Measurements from ENCODE around the gene GATAD2A. TPM values are rescaled to one million over a fixed set of nuclear protein-coding genes. Genes with fewer than 3 reads are reported as not detected.

Gene GATAD2A
- total RNA-seq, 2 experiments from 2014 or later = 122 to 135 TPM

DNA sequence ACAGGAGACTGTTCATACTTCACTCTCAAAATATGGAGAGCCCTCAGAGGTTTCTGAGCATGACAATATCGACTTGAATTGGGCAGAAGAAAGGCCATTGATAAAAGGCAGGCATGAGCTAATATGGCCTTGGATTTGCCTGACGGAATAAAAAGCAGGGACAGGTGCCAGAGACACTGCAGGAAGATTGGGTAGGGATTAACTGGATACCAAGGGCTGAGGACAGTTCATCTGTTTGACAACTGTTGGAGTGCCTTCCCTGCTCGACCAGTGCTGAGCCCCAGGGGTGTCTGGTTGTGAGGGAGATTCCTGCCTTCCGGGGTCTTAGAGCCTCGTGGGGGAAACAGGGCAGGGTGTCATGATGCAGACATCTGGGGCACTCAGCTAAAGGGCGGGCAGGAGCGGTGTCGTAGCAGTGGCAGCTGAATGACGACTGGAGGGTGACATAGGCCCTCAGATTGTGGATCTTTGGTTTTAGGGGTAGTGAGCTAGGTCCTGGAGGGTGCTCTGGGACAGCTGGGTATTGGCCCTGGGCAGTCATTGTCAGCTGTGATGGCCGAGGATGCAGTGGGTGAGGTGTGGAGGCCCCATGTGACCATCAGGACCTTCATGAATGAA is 12.3 kb downstream of the GATAD2A start:
- DNase-seq = no peak

DNA sequence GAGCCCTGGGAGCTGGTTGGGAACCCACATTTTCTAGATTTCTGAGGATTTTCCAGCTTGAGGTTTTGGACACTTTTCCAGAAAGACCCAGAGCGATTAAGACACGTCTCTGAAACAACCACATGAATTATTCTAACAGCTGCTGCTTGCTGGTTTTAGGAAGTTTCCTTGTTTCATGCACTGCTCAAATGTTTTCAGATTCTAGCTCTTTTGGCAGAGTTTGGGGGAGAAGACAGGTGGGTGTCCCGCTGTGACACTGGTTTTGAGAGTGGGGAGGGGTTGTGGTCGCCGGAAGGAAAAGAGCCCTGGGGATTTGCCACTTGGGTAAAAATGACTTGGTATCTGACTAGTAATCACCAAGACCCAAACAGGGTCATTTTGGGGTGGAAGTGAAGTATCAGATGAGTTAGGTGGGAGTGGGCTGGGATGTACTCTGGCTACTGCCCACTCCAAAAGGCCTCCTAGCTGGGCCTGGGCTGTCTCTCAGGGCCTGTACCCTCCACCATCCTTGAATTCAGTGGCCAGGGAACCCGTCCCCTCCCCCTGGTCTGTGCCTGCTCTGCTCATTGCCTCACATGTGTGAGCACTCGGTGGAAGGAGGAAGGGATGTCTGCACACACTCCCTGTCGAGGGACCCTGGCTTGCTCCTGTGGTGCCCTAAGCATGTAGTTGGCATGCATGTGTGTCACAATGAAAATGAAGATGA is 13.2 kb downstream of the GATAD2A start:
- Mint-ChIP-seq H3K9me3 (no peaks in the 10 kb centered on the region), H3K36me3 (ENCODE audit: low read depth) (peaks cover 24% of the 10 kb centered on the region), H3K27me3 (no peaks in the 10 kb centered on the region), H3K4me1 (peaks cover 50% of the 10 kb centered on the region), H3K27ac (peak overlapping the region; percentile 54), H3K4me3 (no peak overlapping the region)
- ChIA-PET POLR2A (no interaction called here), CTCF (interaction anchor here (1.0 to 1.3 kb wide), 2 partner anchors 21 kb away, joined by 3 to 4 read pairs; no protein-coding TSS in a partner anchor)
- DNase-seq = no peak

More for the DNA sequence above, 12.3 kb downstream of the GATAD2A start:
- Mint-ChIP-seq H3K4me3 (no peak overlapping the region), H3K36me3 (ENCODE audit: low read depth) (peaks cover 29% of the 10 kb centered on the region), H3K9me3 (no peaks in the 10 kb centered on the region), H3K4me1 (peaks cover 57% of the 10 kb centered on the region), H3K27me3 (no peaks in the 10 kb centered on the region), H3K27ac (no peak overlapping the region)
- ChIA-PET CTCF (no interaction called here), POLR2A (no interaction called here)

DNA sequence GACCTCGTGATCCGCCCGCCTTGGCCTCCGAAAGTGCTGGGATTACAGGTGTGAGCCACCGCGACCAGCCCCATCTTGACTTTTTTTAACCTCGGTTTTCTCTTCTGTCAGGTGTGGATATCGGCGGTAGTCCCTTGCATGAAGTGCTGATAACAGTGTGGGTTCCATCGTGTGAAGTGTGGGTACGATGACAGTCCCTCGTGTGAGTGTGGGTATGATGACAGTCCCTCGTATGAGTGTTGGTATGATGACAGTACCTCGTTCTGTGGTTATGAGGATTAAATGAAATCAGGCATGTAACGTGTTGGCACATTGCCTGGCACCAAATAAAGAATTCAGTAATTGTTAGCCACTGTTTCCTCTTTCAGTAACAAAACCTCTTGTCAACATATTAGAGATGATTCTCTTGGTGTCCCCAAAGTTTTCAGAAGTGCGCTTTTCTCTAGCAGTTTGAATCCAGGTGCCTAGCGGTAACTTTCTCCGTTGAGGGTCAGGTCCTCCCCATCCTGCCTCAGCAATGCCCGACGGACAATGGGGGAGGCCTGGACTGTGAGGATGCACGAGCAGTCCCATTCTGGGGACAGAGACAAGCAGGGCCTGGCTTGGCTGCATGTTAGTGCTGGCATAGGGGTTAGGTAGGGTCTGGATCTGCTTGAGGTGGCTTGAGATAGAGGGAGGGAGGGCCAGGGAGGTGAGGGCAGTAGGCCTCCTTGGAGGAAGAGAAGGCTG is 15.3 kb downstream of the GATAD2A start:
- H3K36me3 Mint-ChIP-seq (ENCODE audit: low read depth) = peaks cover 19% of the 10 kb centered on the region
- ChIA-PET CTCF (interaction anchor here (0.6 kb wide), 1 partner anchor 11 kb away, joined by 3 read pairs; no protein-coding TSS in a partner anchor), POLR2A (no interaction called here)
- H3K9me3 Mint-ChIP-seq = no peaks in the 10 kb centered on the region
- no peak overlapping the region for H3K4me3 Mint-ChIP-seq
- no peaks in the 10 kb centered on the region for H3K27me3 Mint-ChIP-seq
- H3K4me1 Mint-ChIP-seq = peaks cover 46% of the 10 kb centered on the region
- H3K27ac Mint-ChIP-seq = peak overlapping the region; percentile 76
- no peak for DNase-seq

DNA sequence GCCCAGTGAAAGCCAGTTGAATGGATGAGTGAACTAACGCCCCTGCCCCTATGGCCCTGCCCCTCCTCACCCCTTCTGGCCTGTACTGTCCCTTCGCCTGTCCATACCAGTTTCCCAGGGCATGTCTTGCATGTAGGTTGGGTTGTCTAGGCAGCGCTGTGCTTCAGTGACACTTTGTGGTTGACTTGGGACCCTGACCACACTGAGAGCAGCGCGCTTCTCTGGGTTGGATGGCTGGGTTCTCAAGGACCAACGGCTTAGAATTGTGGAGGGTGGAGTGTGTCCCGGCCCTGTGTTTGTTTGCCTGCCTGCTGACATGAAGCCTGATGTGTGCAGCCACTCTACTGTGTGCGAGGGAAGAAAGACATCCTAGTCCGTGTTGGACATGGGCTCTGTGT is 15.8 kb downstream of the GATAD2A start:
- ChIA-PET POLR2A (no interaction called here), CTCF (no interaction called here)
- Mint-ChIP-seq H3K4me1 (peaks cover 41% of the 10 kb centered on the region), H3K36me3 (ENCODE audit: low read depth) (peaks cover 13% of the 10 kb centered on the region), H3K4me3 (no peak overlapping the region), H3K9me3 (no peaks in the 10 kb centered on the region), H3K27me3 (no peaks in the 10 kb centered on the region), H3K27ac (no peak overlapping the region)
- DNase-seq = no peak

DNA sequence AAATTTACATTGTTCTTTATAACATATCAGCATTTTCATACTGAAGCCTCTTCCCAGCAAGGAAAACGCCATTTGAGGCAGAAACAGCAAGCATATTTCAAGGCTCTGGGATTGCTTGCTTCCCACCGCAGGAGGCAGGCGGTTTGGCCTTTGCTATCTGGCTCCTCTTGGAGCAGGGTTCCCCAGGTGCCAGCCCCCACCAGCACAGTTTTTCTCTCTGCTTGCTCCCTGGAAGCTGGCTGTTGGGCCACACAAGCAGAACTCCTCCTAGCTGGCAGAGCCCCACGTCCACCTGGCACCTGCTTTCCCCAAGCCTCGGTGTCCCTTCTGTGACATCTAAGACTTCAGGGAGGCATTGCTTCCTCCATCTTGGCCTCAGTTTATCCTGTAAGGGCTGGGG is 16.7 kb downstream of the GATAD2A start:
- peaks cover 41% of the 10 kb centered on the region for H3K4me1 Mint-ChIP-seq
- peaks cover 16% of the 10 kb centered on the region for H3K36me3 Mint-ChIP-seq (ENCODE audit: low read depth)
- ChIA-PET CTCF (interaction anchor here (1.8 kb wide), 1 partner anchor 16 kb away, joined by 6 read pairs; the partner anchor contains the start of gene GATAD2A), POLR2A (no interaction called here)
- DNase-seq = no peak
- no peak overlapping the region for H3K4me3 Mint-ChIP-seq
- H3K9me3 Mint-ChIP-seq = no peaks in the 10 kb centered on the region
- no peaks in the 10 kb centered on the region for H3K27me3 Mint-ChIP-seq
- no peak overlapping the region for H3K27ac Mint-ChIP-seq

DNA sequence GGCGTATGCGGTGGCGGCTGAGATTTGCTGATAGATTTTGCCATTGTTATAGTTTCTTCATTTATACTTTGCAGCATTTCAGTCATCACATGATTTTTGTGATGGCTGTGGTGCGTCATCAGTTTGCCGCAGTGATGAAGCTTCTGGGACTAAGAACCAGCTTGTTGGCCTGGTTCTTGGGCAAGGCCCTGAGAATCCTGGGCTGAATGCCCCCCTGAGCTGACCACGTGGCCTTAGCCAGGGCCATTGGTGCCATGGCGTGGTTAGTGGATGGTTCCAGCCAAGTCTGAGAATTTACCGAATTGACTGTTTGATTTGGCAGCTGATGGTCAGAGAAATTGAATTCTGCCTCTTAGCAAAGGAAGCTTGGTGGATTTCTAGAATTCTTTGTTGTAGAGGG is 17.8 kb downstream of the GATAD2A start:
- no peaks in the 10 kb centered on the region for H3K9me3 Mint-ChIP-seq
- H3K27ac Mint-ChIP-seq = no peak overlapping the region
- no peak for DNase-seq
- no peak overlapping the region for H3K4me3 Mint-ChIP-seq
- ChIA-PET CTCF (interaction anchor here (1.8 kb wide), 1 partner anchor 17 kb away, joined by 6 read pairs; the partner anchor contains the start of gene GATAD2A), POLR2A (no interaction called here)
- peaks cover 17% of the 10 kb centered on the region for H3K36me3 Mint-ChIP-seq (ENCODE audit: low read depth)
- no peaks in the 10 kb centered on the region for H3K27me3 Mint-ChIP-seq
- peaks cover 30% of the 10 kb centered on the region for H3K4me1 Mint-ChIP-seq

DNA sequence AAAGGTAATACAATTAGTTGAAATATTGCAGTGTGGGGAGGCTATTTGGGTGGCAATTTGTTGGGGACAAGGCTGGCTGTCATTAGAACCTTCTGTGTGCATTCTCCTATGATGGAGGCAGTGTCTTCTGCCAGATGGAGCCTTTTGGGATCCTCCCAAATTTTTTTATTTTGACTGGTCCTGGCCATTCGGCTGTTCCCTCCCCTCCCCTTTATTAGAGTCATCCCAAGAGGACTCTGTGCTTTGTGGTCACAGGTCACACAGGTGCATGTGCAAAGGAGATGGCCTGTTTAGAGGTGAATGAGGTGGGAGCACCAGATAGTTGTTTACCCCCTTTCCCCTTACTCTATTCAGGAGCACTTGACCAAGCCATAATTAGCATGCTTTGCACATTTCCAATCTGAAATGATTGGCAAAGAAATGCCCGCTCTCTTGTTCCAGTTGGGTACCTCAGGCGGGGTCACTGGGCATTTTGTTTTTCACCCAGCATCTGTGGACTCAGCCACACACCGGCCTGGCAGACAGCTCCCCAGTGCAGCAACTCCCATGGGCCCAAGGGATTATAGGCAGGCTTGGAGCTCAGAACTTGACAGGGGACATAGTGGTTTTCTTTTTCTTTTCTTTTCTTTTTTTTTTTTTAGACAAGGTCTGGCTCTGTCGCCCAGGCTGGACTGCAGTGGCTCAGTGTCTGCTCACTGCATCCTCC is 19.8 kb downstream of the GATAD2A start:
- H3K4me3 Mint-ChIP-seq = no peak overlapping the region
- H3K9me3 Mint-ChIP-seq = no peaks in the 10 kb centered on the region
- ChIA-PET CTCF (interaction anchor here (0.6 to 1.8 kb wide), 5 partner anchors 11 to 58 kb away, joined by 3 to 5 read pairs (median 3); no protein-coding TSS in a partner anchor), POLR2A (no interaction called here)
- no peak for DNase-seq
- peaks cover 27% of the 10 kb centered on the region for H3K4me1 Mint-ChIP-seq
- peaks cover 18% of the 10 kb centered on the region for H3K36me3 Mint-ChIP-seq (ENCODE audit: low read depth)
- H3K27me3 Mint-ChIP-seq = no peaks in the 10 kb centered on the region
- no peak overlapping the region for H3K27ac Mint-ChIP-seq

DNA sequence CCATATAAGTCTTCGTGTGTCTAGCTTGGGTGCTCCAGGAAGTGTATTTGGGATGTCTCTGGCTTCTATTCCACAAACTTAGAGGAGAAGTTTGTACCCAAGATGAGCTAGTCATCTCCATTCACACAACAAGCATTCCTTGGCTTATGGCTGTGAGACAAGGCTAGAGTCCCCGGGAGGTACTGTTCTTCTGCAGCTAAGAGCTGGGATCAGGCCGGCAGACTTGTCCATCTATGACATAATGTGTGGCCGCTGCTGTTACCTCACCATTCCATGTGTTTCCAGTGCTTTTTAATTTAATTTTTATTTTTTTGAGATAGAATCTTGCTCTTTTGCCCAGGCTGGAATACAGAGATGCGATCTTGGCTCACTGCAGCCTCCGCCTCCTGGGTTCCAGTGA is 20.7 kb downstream of the GATAD2A start:
- Mint-ChIP-seq H3K4me1 (peaks cover 18% of the 10 kb centered on the region), H3K9me3 (no peaks in the 10 kb centered on the region), H3K4me3 (no peak overlapping the region), H3K36me3 (ENCODE audit: low read depth) (peaks cover 12% of the 10 kb centered on the region), H3K27me3 (no peaks in the 10 kb centered on the region), H3K27ac (peak overlapping the region; percentile 25)
- DNase-seq = no peak
- ChIA-PET CTCF (interaction anchor here (0.9 to 1.8 kb wide), 4 partner anchors 11 to 32 kb away, joined by 3 to 5 read pairs (median 4); no protein-coding TSS in a partner anchor), POLR2A (no interaction called here)

DNA sequence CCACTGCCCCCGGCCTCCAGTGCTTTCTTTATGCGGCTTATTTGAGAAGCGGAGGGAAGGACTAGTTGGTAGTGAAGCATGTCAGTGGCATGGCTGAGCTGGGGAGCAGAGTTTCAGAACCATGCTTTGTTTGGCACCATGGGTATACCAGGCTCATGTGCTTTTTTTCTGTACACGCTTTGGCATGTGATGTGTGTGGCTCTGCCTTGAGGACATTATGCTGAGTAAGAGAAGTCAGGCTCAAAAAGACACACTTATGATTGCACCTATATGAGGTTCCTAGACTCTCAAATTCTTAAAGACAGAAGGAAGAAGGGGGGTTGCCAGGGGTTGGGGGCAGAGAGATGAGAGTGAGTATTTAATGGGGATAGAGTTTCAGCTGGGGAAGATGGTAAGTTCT is 21.3 kb downstream of the GATAD2A start:
- no peak overlapping the region for H3K4me3 Mint-ChIP-seq
- DNase-seq = no peak
- no peak overlapping the region for H3K27ac Mint-ChIP-seq
- no peaks in the 10 kb centered on the region for H3K27me3 Mint-ChIP-seq
- ChIA-PET CTCF (interaction anchor here (1.2 to 1.8 kb wide), 4 partner anchors 10 to 32 kb away, joined by 3 to 5 read pairs (median 4); no protein-coding TSS in a partner anchor), POLR2A (no interaction called here)
- H3K4me1 Mint-ChIP-seq = peaks cover 17% of the 10 kb centered on the region
- no peaks in the 10 kb centered on the region for H3K9me3 Mint-ChIP-seq
- peaks cover 14% of the 10 kb centered on the region for H3K36me3 Mint-ChIP-seq (ENCODE audit: low read depth)

DNA sequence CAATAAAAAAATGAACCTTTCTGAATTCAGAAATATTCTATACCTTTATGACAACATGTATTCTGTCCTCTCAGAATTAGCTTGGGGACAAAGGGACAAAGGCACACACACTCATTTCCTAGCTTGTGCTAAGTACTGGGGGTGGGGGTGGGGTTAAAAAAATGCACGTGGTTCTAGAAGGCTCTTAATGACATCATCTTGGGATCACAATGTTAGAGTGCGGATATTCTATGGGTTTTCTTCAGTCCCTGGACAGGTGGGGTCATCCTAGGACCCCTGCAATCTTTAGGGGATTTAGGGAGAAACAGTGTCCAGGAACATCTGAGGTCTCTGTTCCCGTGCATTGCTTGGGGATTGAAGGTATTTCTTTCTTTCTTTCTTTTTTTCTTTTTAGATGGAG is 21.8 kb downstream of the GATAD2A start:
- H3K27ac Mint-ChIP-seq = peak overlapping the region; percentile 64

DNA sequence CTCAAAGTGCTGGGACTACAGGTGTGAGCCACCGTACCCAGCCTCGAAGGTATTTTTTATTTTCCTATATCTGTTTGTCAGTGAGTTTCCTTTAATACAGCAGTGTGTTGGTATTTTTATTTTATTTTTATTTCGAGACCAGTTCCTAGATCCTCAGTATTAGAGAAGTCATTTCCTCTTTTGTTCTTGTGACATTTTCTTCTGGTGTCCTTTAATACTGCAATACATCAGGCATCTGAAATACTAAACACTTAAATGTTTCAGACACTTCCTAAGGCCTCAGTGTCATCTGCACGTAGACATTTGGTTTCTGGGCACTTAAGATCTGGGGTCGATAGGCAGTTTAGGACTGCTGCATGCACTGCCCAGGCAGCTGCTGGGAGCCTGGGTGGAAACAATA is 22.5 kb downstream of the GATAD2A start:
- ChIA-PET CTCF (interaction anchor here (1.2 kb wide), 1 partner anchor 11 kb away, joined by 3 read pairs; no protein-coding TSS in a partner anchor), POLR2A (no interaction called here)
- H3K9me3 Mint-ChIP-seq = no peaks in the 10 kb centered on the region
- no peak for DNase-seq
- no peak overlapping the region for H3K4me3 Mint-ChIP-seq
- H3K27ac Mint-ChIP-seq = no peak overlapping the region
- H3K4me1 Mint-ChIP-seq = peaks cover 24% of the 10 kb centered on the region
- peaks cover 9% of the 10 kb centered on the region for H3K36me3 Mint-ChIP-seq (ENCODE audit: low read depth)
- no peaks in the 10 kb centered on the region for H3K27me3 Mint-ChIP-seq

More for the DNA sequence above, 21.8 kb downstream of the GATAD2A start:
- Mint-ChIP-seq H3K9me3 (no peaks in the 10 kb centered on the region), H3K27me3 (no peaks in the 10 kb centered on the region), H3K4me1 (peaks cover 18% of the 10 kb centered on the region), H3K36me3 (ENCODE audit: low read depth) (peaks cover 12% of the 10 kb centered on the region), H3K4me3 (no peak overlapping the region)
- ChIA-PET CTCF (interaction anchor here (1.2 to 1.8 kb wide), 3 partner anchors 9 to 31 kb away, joined by 3 to 5 read pairs (median 4); no protein-coding TSS in a partner anchor), POLR2A (no interaction called here)
- DNase-seq = no peak

DNA sequence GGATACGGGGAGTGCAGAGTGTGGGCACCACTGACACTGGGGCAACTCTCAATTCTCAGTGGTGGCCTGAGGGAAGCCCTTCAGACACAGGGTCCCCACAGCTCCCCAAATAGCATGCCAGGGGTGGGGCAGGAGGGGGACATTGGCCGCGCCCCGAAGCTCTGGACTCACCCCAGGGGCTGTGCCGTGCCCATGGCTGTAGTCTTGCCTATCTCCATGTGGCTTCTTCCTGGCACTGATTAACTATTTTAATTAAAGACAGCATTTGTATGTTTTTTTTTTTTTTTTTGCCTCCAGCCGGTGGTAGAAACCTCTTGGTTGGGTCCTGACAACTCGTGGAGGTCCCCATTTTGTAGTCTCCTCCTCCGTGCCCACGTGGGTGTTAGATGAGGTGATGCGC is 23.3 kb downstream of the GATAD2A start:
- no peak for DNase-seq
- H3K4me1 Mint-ChIP-seq = peaks cover 29% of the 10 kb centered on the region
- H3K9me3 Mint-ChIP-seq = no peaks in the 10 kb centered on the region
- peaks cover 9% of the 10 kb centered on the region for H3K36me3 Mint-ChIP-seq (ENCODE audit: low read depth)
- ChIA-PET POLR2A (no interaction called here), CTCF (no interaction called here)
- H3K27me3 Mint-ChIP-seq = no peaks in the 10 kb centered on the region
- no peak overlapping the region for H3K27ac Mint-ChIP-seq
- no peak overlapping the region for H3K4me3 Mint-ChIP-seq
